HG03280 (cell line): ENCODE measurements around the gene FLCN.

ENCODE experiments used
- ATAC-seq: cut with Tn5 transposase; IDR thresholded peaks from one replicate; pipeline ENCODE4 v1.9.1; 2021; ENCODE audit warnings: mild to moderate bottlenecking, moderate library complexity; ENCODE audit not compliant: unreplicated experiment

The FLCN gene

GRCh38 chr17:17236295-17237025, 508 bp downstream of the FLCN start:
- ATAC-seq: peak; percentile 13

GRCh38 chr17:17235212-17236174, 1.5 kb downstream of the FLCN start:
- ATAC-seq: no peak

DNA sequence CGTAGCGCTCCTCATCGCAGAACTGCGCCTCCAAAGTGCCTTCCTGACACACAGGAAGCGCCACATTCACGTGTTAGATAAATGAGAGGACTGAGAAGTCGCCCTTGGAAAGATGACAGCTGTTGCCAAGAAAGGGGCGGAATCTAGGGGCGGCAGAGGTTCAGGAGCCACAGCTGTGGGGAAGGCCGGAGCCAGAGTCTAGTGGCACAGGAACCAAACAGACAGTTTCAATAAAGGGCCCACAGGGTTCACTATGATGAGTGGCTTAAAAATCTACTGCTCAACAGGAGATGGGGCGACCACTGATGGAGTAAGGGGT, 4.7 kb downstream of the FLCN start:
- ATAC-seq: no peak

DNA sequence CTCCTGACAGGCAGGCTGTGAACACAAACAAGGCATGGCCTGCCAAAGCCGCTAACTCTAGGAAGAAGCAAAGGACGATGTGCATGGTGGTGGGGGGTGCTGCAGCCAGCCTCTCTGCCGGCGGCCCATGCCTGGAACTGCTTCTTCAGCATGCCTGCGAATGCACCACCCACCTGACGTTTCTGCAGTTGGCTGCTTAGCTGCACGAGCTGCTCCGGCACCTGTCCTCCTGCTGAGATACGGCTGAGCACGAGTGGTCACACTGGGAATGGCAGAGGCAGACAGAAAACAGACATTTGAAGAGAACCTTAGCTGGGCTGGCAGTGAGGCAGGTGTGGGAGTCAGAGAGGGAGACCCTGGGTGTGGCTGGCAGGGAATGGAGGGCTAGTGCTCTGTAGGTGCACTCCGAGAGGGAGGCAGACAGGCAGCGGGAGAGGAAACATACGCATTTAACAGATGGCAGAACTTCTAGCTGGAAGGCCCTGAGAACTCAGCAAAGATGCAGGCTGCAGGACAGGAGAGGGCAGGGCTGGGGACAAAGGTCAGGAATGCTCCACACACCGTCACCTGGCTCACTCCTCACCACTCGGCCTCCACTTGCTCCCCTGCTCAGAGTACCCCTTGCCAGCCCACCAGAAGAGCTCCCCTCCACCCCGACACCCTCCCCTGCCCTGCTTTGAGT, 5.2 kb downstream of the FLCN start:
- ATAC-seq: no peak

DNA sequence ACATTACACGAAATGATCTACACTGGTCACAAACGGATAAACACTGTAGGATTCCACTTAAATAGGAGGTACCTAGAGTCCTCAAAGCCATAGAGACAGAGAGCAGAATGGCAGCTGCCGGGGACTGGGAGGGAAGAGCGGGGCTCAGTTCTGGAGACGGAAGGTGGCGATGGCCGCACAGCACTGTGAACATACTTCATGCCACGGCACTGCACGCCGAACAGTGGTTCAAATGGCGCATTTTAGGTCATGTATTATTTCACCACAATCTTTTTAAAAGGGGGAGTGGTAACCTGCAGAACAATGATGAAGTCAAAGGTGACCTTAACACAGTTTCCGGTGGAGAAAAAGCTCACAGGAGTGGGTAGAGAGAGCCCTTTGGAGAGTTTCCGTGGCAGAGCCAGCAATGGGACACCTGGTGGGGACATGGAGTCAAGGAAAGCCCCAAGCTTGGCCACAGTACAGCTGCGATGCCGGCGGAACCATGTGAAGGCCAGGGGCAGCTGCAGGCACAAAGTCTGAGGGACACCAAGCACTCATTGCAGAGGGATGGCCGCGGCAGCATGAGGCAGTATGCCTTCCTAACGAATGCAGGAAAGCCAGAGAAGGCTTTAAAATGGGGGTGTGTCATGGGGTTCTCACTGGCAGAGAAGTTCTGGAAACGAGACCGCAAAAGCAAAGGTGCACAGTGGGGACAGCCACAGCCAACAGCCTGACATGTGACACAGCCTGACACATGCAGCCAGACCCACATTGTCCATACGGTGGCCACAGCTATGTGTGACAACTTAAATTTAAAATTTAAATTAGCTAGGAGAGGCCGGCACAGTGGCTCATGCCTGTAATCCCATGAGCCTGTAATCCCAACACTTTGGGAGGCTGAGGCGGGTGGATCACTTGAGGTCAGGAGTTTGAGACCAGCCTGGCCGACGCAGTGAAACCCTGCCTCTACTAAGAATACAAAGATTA, 7.3 kb downstream of the FLCN start:
- no peak for ATAC-seq

- ATAC-seq: no peak
Measured at GRCh38 chr17:17228521-17229279, 8.3 kb downstream of the FLCN start.

DNA sequence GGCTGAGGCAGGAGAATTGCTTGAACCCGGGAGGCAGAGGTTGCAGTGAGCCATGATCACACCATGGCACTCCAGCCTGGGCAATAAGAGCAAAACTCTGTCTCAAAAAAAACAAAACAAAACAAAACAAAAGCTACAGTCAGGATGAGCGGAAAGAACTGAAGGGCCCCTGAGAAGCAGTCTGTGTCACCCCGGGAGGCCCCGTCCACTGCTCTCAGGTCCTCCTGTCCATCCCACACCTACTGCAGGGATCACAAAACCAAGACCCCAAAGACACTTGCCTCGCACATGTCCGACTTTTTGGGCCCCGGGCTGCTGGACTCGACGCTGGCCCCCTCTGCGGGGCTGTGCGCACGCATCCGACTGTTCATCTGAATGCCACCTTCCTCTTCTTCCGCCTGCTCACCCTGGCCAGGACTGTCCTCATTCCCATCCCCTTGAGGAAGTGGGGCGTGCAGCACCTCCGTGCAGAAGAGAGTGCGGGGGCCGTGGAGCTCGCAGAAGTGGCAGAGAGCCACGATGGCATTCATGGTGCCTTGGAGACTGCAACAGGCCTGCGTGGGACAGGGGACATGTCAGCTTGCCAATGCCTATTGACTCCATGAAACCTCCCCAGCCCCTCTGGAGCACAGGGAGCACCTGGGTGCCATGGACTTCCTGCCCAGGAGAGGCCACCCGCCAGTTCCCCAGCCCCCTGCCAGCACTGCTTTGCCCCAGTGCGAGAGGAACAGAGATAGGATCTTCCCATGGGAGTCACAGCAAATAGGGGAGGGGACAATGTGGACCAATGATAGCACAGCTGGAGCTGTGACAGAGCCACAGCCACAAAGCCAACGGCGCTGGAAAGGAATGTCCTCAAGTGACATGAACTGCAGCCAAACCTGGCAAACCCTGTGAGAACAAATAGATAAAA, 9.1 kb downstream of the FLCN start:
- no peak for ATAC-seq

DNA sequence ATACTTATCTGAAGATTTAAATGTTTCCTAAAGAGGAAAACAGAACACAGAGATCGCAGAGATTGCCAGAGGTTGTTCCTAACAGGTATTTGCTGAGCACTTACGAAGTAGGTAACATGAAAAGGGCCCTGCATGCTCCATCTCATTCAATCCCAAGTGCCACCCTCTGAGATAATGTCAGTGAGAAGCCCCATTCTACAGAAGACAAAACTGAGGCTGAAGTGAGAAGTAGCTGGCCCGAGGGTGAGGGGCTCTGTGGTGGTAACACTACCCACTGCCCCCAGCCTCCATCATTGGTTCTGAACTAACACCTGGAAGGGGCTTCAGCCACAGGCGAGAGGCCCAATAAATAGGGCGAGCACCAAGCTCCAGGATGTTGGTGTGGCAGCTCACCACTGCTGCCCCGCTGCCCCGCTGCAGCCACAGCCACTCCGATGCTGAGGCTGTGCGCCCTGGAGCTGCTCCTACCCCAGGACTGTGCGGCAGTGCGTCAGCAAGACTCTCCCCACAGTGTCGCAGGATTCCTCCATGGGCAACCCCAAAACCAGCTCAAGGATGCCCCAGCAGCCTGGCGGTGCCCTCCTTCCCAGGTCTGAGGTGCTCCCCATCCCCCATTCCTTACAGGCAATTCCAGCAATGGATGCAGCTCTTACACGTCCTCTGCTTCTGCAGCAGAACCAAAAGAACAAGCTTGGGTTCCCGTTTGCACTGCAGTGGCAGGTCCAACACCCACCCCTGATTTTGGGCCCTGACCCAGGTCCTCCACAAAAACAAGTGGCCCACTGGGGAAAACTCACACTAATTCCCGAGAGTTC, 10.3 kb downstream of the FLCN start:
- no peak for ATAC-seq

GRCh38 chr17:17225901-17226300, 11.1 kb downstream of the FLCN start:
- no peak for ATAC-seq

GRCh38 chr17:17224137-17224536, 12.8 kb downstream of the FLCN start:
- ATAC-seq: no peak

DNA sequence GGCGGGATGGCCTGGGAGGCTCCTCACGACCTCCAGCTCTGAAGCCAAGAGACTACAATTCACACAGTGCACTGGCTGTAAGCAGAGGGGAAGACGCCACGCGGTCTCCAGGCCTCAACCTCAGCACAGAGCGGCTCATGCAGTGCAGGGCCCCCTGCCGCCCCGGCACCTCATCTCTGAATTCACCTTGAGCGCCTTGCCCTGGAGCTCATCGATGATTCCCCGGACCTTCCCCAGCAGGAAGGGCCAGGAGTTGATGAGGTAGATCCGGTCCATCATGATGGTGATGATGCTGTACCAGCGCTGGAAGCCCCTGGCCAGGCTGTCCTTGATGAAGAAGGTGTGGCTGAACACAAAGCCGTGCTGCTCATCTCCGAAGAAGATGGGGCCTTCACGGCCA, 13.2 kb downstream of the FLCN start:
- ATAC-seq: no peak

GRCh38 chr17:17221329-17221728, 15.6 kb downstream of the FLCN start:
- ATAC-seq: no peak

DNA sequence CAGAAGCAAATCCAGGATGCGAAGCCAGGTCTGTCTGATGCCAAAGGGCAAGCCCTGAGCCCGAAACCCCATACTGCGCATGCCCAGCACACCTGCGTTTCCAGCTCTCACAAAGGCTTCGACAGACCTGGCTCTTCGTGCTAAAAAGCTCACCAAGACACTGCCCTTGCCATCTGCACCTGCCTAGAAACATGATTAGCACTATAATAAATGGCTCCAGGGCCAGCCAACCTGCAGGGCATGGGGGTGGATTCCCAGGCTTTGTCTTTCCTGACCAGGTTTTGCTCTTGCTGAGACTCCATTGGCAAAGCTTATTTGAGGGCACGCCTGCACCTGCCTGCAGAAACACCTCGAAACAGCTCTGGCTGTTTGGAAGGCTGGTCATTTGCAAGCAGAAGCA, 16.4 kb downstream of the FLCN start:
- no peak for ATAC-seq

GRCh38 chr17:17217995-17218394, 19.0 kb downstream of the FLCN start:
- ATAC-seq: no peak

GRCh38 chr17:17216776-17217175, 20.2 kb downstream of the FLCN start:
- no peak for ATAC-seq

GRCh38 chr17:17216236-17216635, 20.7 kb downstream of the FLCN start:
- ATAC-seq: no peak

GRCh38 chr17:17215575-17215974, 21.4 kb downstream of the FLCN start:
- ATAC-seq: no peak
